ENCODE results near the gene PRR3.
"Not testable (repeated sequence)": the region's sequence is repeated elsewhere in the genome, so short reads cannot be mapped to it uniquely, and the experiment has no call there.

Gene PRR3

GRCh38 chr6:30556906-30557682, at the start of gene PRR3:
TSS of gene PRR3 (plus strand) at chr6:30557295. CDS start at chr6:30557345, 50 bp downstream.
- FAIRE-seq (peak; percentile 6), DNase-seq (ENCODE audit: insufficient read length, low spot score) (peak; percentile 68)
- peak; percentile 35; the same call in 1 of the 2 replicates for TF ChIP-seq POLR2A (IDR thresholded peaks at IDR 0.05; ENCODE audit: low read depth, low read length)

GRCh38 chr6:30507849-30508827, 49.0 kb upstream of the PRR3 start:
- DNase-seq (ENCODE audit: insufficient read length, low spot score), result no peak
- TF ChIP-seq POLR2A (IDR thresholded peaks at IDR 0.05; ENCODE audit: low read depth, low read length), result no peak
- FAIRE-seq, result no peak

GRCh38 chr6:30508890-30509736, 48.0 kb upstream of the PRR3 start:
- DNase-seq (ENCODE audit: insufficient read length, low spot score) (no peak), FAIRE-seq (no peak)

DNA sequence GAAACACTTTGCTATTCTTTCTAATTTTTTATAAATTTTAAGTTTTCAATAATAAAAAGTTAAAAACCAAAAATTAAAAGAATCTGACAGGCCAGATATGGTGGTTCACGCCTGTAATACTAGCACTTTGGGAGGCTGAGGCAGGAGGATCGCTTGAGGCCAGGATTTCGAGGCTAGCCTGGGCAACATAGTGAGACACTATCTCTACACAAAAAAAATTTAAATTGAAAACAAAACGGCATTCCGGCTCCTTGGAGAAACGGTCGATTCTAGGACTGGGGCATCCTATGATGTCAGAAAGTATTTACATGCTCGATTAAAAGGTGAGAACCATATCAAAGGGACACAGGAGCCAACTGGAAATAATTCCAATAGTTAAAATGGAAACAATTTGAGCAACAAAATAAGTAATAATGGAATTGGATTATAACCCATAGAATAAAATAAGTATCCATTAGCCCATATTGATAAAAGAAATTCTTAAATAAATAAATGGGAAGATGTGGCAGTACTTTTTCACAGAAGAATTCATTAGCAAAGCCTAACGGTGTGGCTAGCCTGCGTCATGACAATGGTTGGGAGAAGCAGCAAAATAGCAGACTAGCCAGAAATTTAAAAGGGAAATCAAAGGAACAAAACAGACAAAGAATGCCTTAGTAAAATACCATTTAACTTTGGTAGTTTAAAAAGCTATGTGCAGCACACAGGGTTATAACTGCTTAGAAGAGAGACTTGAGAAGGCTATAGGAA, 46.5 kb upstream of the PRR3 start:
- DNase-seq (ENCODE audit: insufficient read length, low spot score), result no peak
- TF ChIP-seq POLR2A (IDR thresholded peaks at IDR 0.05; ENCODE audit: low read depth, low read length), result no peak
- no peak for FAIRE-seq

More at GRCh38 chr6:30508890-30509736, 48.0 kb upstream of the PRR3 start:
- no peak for TF ChIP-seq POLR2A (IDR thresholded peaks at IDR 0.05; ENCODE audit: low read depth, low read length)

DNA sequence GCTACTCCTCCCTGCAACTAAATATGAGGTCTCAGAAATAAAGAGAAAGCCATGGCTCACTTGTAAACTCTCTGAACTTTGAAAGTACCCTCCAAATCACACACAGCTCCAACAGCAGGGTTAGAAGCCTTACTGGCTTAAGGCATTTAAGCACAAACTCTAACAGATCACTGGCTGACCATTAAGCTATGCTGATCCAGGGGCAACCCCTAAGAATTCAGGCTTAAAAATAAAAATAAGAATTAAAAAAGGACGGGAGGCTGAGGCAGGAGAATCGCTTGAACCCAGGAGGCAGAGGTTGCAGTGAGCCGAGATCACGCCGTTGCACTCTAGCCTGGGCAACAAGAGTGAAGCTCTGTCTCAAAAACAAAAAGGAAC, 45.9 kb upstream of the PRR3 start:
- DNase-seq (ENCODE audit: insufficient read length, low spot score) (no peak), FAIRE-seq (no peak)
- no peak for TF ChIP-seq POLR2A (IDR thresholded peaks at IDR 0.05; ENCODE audit: low read depth, low read length)

DNA sequence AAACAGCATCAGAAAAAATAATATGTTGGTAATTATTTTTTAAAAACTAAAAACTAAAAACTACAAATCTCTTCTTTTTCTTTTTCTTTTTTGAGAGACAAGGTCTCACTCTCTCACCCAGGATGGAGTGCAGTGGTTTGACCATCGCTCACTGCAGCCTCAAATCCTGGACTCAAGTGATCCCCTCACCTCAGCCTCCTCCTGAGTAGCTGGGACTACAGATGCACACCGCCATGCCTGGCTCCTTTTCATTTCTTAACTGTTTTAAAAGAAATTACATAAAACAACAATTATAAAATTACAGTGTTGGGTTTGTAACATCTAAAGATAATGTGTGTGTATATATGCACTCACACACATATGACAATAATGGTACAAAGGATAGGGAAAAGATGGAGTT, 43.6 kb upstream of the PRR3 start:
- no peak for DNase-seq (ENCODE audit: insufficient read length, low spot score)
- TF ChIP-seq POLR2A (IDR thresholded peaks at IDR 0.05; ENCODE audit: low read depth, low read length), result no peak
- no peak for FAIRE-seq

- no peak for FAIRE-seq
- no peak for TF ChIP-seq POLR2A (IDR thresholded peaks at IDR 0.05; ENCODE audit: low read depth, low read length)
- DNase-seq (ENCODE audit: insufficient read length, low spot score), result no peak
Measured at GRCh38 chr6:30515106-30515505, 42.0 kb upstream of the PRR3 start.

- FAIRE-seq, result peak; percentile 52
- TF ChIP-seq POLR2A (IDR thresholded peaks at IDR 0.05; ENCODE audit: low read depth, low read length), result no peak
- peak; percentile 61 for DNase-seq (ENCODE audit: insufficient read length, low spot score)
Measured at GRCh38 chr6:30515944-30516753, 40.9 kb upstream of the PRR3 start.

DNA sequence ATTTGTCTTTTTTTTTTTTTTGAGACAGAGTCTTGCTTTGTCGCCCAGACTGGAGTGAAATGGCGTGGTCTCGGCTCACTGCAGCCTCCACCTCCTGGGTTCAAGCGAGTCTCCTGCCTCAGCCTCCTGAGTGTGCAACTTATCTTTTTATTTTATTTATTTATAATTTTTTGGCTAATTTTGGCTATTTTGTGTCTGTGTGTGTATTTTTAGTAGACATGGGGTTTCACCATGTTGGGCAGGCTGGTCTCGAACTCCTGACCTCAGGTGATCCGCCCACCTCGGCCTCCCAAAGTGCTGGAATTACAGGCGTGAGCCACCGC, 40.4 kb upstream of the PRR3 start:
- FAIRE-seq; DNase-seq (ENCODE audit: insufficient read length, low spot score): not testable (repeated sequence)

GRCh38 chr6:30517767-30518504, 39.2 kb upstream of the PRR3 start:
- DNase-seq (ENCODE audit: insufficient read length, low spot score); FAIRE-seq: not testable (repeated sequence)

DNA sequence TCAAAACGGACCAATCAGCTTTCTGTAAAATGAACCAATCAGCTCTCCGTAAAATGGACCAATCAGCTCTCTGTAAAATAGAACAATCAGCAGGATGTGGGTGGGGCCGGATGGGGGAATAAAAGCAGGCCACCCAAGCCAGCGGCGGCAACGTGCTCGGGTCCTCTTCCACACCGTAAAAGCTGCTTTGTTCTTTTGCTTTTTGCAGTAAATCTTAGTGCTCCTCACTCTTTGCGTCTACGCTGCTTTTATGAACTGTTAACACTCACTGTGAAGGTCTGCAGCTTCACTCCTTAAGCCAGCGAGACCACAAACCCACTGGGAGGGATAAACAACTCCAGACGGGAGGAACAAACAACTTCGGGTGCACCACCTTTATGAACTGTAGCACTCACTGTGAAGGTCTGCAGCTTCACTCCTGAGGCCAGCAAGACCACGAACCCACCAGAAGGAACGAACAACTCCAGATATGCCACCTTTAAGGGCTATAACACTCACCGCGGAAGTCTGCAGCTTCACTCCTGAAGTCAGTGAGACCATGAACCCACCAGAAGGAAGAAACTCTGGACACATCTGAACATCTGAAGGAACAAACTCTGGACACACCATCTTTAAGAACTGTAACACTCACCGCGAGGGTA, 38.5 kb upstream of the PRR3 start:
- not testable (repeated sequence) for DNase-seq (ENCODE audit: insufficient read length, low spot score); FAIRE-seq

Data from H54 (cell line).